GM12878 (cell line): ENCODE data around the gene SLC1A2. TPM values are rescaled to one million over a fixed set of nuclear protein-coding genes. Genes with fewer than 3 reads are reported as not detected.

Experiments used
- FOXM1 ChIP-seq: IDR thresholded peaks from 2 replicates; pipeline ENCODE4 v1.6.1; 2012; ENCODE audit warnings: low read depth, mild to moderate bottlenecking, inconsistent platforms, low read length, moderate library complexity
- MEF2B ChIP-seq: fragments of 450-650 bp; IDR thresholded peaks from 2 replicates; pipeline ENCODE4 v1.6.1; 2018; ENCODE audit warnings: mild to moderate bottlenecking, moderate library complexity; ENCODE audit not compliant: partially characterized antibody, poor library complexity, severe bottlenecking
- MYC ChIP-seq: IDR thresholded peaks from 2 replicates; pipeline ENCODE4 v1.6.1; 2011; ENCODE audit warnings: mild to moderate bottlenecking, low read length, moderate library complexity, inconsistent platforms; ENCODE audit not compliant: insufficient read depth, insufficient replicate concordance, insufficient read length, severe bottlenecking
- PKNOX1 ChIP-seq: fragments of 450-650 bp; IDR thresholded peaks from 2 replicates; pipeline ENCODE4 v1.6.1; 2016; ENCODE audit warnings: mild to moderate bottlenecking
- SKIL ChIP-seq: fragments of 450-650 bp; IDR thresholded peaks from 2 replicates; pipeline ENCODE4 v1.6.1; 2017; ENCODE audit warnings: mild to moderate bottlenecking, low read depth, inconsistent platforms; ENCODE audit not compliant: poor library complexity, severe bottlenecking
- SMAD1 ChIP-seq: fragments of 450-650 bp; IDR thresholded peaks from 2 replicates; pipeline ENCODE4 v1.6.1; 2018; ENCODE audit warnings: mild to moderate bottlenecking, low read depth; ENCODE audit not compliant: partially characterized antibody
- SMARCA5 ChIP-seq: fragments of 450-650 bp; IDR thresholded peaks from 2 replicates; pipeline ENCODE4 v1.6.1; 2017; ENCODE audit warnings: mild to moderate bottlenecking
- SMC3 ChIP-seq: IDR thresholded peaks from 2 replicates; pipeline ENCODE4 v1.6.1; 2011; ENCODE audit warnings: low read length, improper control_type of control experiment, borderline replicate concordance
- ZBTB40 ChIP-seq: fragments of 450-650 bp; IDR thresholded peaks from 2 replicates; pipeline ENCODE4 v1.6.1; 2016; ENCODE audit warnings: mild to moderate bottlenecking, moderate library complexity, borderline replicate concordance
- ZNF384 ChIP-seq: IDR thresholded peaks from 2 replicates; pipeline ENCODE4 v1.6.1; 2012; ENCODE audit warnings: low read depth, mild to moderate bottlenecking, low read length, improper control_type of control experiment, borderline replicate concordance
- polyA plus RNA-seq, 11 experiments: library from polyadenylated mRNA; depleted of rRNA in 4 of 11; unstranded in 6 of 11; stranded (reverse) in 5 of 11; fragments of >200 nt; fragmentation: Nextera tagmentation in 4 of 11; fragmentation: Illumina TruSeq in 1 of 11; extraction: Ambion mirVana in 4 of 11; extraction: Trizol in 1 of 11; gene quantifications; 1 replicate in 1 of 11; 2 replicates in 10 of 11; pipeline versions ENCODE4 v1.2.1 to v1.2.3, GENCODE V29; 2011 to 2016; ENCODE audit warnings: inconsistent platforms in 2 of 11, missing spikeins in 2 of 11, low read depth in 1 of 11
- total RNA-seq, 4 experiments: library from RNA; depleted of rRNA in 3 of 4; stranded (reverse); fragments of >200 nt in 3 of 4; fragmentation: Illumina TruSeq in 1 of 4; extraction: Trizol in 1 of 4; gene quantifications; 2 replicates each; pipeline versions ENCODE4 v1.2.1 to v1.2.3, GENCODE V29; 2013 to 2021

SLC1A2 gene
- total and polyA plus RNA-seq, 10 of the 15 experiments (the other 5 are each of a cell fraction or from before 2014, with no cell fraction given) = 0.01 to 0.84 (median 0.22) TPM; not detected in 1

- TF ChIP-seq MYC (no peak), SKIL (no peak), MEF2B (no peak), PKNOX1 (no peak), SMAD1 (no peak), ZNF384 (no peak), SMARCA5 (no peak), FOXM1 (no peak), ZBTB40 (no peak), SMC3 (no peak)
- TF ChIP-seq, all 136 proteins: peak for 0
These were observed 96.1 kb downstream of the SLC1A2 start (continued) for GRCh38 chr11:35323076-35323868.
